Thyroid gland (tissue), 4 donors: ENCODE measurements around the gene KIAA1614. TPM values are rescaled to one million over a fixed set of nuclear protein-coding genes. Genes with fewer than 3 reads are reported as not detected.

Experiments used
- DNase-seq, 2 donors: peaks; one replicate each; pipeline ENCODE4 v3.0.0-alpha.2; 2019
- H3K27ac ChIP-seq, 3 donors: fragments of 200-600 bp; sonication (generic); 1 replicate in 2 of 3; 2 replicates in 1 of 3; pipeline ENCODE4 v1.5.1; 2016 to 2019; ENCODE audit warnings: mild to moderate bottlenecking in 1 of 3, moderate library complexity in 1 of 3
- H3K27me3 ChIP-seq: fragments of 200-600 bp; sonication (generic); one replicate; pipeline ENCODE4 v1.5.1; 2019
- H3K36me3 ChIP-seq, 2 donors: fragments of 200-600 bp; sonication (generic); one replicate each; pipeline ENCODE4 v1.5.1; 2016 to 2019
- H3K4me1 ChIP-seq, 2 donors: fragments of 200-600 bp; sonication (generic); one replicate each; pipeline ENCODE4 v1.5.1; 2017 to 2019
- H3K4me3 ChIP-seq, 3 donors: fragments of 200-600 bp; sonication (generic); replicated peaks in 1 of 3; 1 replicate in 2 of 3; 2 replicates in 1 of 3; pipeline ENCODE4 v1.5.1; 2016; ENCODE audit warnings: mild to moderate bottlenecking in 1 of 3
- H3K9me3 ChIP-seq: fragments of 200-600 bp; sonication (generic); one replicate; pipeline ENCODE4 v1.5.1; 2017
- POLR2A ChIP-seq, 2 donors: fragments of 450-650 bp; IDR thresholded peaks; one replicate each; pipeline ENCODE4 v1.6.1; 2017; ENCODE audit warnings: antibody characterized with exemption in 2 of 2, mild to moderate bottlenecking in 2 of 2, moderate library complexity in 1 of 2
- WGBS, 2 donors: methylation state at CpG; one replicate each; pipeline ENCODE4 v1.1.5; 2017; 5-methylcytosine and 5-hydroxymethylcytosine counted together
- intact Hi-C: fragments of 100-400 bp; cut with DNase I; formaldehyde crosslinking; loops from one replicate; pipeline ENCODE4 v1.15.1; 2023
- total RNA-seq, 4 donors: library from RNA; depleted of rRNA; stranded (reverse); fragments of >200 nt; gene quantifications; one replicate each; pipeline ENCODE4 v1.2.3, GENCODE V29; 2016
- TF ChIP-seq, protein P1 (sequence below), 6 experiments: fragments of 200-600 bp in 3 of 6; fragments of 450-650 bp in 3 of 6; sonication (generic) in 3 of 6; IDR thresholded peaks; one replicate each; pipeline ENCODE4 v1.5.1; 2016 to 2019; ENCODE audit warnings: antibody characterized with exemption in 6 of 6, mild to moderate bottlenecking in 2 of 6, inconsistent platforms in 1 of 6, moderate library complexity in 1 of 6

Gene KIAA1614
- total RNA-seq, 4 donors from 2014 or later, result 8.7 to 16.7 (median 12.5) TPM

DNA sequence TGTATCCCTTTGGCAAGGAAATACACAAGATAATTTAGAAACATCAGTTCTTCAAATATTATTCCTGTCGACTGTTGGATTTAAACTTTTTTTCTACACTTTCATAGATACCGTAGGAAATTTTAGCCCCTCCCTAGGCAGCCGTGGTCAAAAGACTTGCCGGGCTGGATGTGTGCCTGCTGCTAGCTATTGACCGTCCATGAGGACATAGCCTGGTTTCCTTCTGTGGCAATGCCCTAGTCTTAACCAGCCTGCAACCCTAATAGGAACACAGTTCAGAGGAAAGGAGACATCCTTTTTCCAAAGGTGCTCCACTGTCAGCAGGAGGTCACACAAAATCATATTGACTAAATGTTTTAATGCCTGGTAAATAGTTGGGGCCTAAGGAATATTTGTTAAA, 20.4 kb upstream of the KIAA1614 start:
- intact Hi-C loops, result no loop called here

DNA sequence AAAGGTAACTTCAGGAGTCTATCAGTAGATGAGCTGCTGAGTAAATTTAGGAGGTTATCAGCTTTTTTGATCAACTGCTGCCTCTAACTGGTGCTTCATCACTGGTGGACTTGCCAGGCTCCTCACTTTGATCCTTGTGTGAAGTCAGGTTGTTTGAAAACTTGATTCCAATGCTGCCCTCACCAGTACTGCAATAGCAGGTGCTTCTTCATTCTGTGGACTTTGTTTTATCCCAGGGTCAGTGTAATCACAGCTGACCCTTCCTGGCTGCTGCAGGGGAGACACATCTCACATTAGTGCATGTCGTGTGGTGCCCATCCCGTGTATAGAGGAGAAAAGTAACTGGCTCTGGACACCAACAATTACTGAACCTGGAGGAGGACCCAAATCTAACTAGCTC, 20.0 kb upstream of the KIAA1614 start:
- Histone ChIP-seq H3K4me3 (no peak overlapping the region), H3K27ac (no peak overlapping the region), H3K36me3 (no peaks in the 10 kb centered on the region), H3K9me3 (no peaks in the 10 kb centered on the region), H3K27me3 (no peaks in the 10 kb centered on the region), H3K4me1 (no peaks in the 10 kb centered on the region)
- intact Hi-C loops, result no loop called here
- WGBS, 2 donors, result 98 to 100% methylated on average over 2 of the region's 2 CpGs
- no peak for DNase-seq
- TF ChIP-seq, protein P1, sequence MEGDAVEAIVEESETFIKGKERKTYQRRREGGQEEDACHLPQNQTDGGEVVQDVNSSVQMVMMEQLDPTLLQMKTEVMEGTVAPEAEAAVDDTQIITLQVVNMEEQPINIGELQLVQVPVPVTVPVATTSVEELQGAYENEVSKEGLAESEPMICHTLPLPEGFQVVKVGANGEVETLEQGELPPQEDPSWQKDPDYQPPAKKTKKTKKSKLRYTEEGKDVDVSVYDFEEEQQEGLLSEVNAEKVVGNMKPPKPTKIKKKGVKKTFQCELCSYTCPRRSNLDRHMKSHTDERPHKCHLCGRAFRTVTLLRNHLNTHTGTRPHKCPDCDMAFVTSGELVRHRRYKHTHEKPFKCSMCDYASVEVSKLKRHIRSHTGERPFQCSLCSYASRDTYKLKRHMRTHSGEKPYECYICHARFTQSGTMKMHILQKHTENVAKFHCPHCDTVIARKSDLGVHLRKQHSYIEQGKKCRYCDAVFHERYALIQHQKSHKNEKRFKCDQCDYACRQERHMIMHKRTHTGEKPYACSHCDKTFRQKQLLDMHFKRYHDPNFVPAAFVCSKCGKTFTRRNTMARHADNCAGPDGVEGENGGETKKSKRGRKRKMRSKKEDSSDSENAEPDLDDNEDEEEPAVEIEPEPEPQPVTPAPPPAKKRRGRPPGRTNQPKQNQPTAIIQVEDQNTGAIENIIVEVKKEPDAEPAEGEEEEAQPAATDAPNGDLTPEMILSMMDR (IDR thresholded peaks at IDR 0.05), result no peak
- TF ChIP-seq POLR2A (IDR thresholded peaks at IDR 0.05), result no peak

More for the DNA sequence above, 20.4 kb upstream of the KIAA1614 start:
- H3K4me3 ChIP-seq, result no peak overlapping the region
- H3K4me1 ChIP-seq, result no peaks in the 10 kb centered on the region
- no peak for DNase-seq
- no peaks in the 10 kb centered on the region for H3K36me3 ChIP-seq
- no peak for TF ChIP-seq POLR2A (IDR thresholded peaks at IDR 0.05)
- TF ChIP-seq, protein P1 (IDR thresholded peaks at IDR 0.05), result no peak
- H3K9me3 ChIP-seq, result no peaks in the 10 kb centered on the region
- H3K27ac ChIP-seq, result no peak overlapping the region
- H3K27me3 ChIP-seq, result no peaks in the 10 kb centered on the region
- WGBS, 2 donors, result 85 to 94% methylated on average over 5 of the region's 5 CpGs

DNA sequence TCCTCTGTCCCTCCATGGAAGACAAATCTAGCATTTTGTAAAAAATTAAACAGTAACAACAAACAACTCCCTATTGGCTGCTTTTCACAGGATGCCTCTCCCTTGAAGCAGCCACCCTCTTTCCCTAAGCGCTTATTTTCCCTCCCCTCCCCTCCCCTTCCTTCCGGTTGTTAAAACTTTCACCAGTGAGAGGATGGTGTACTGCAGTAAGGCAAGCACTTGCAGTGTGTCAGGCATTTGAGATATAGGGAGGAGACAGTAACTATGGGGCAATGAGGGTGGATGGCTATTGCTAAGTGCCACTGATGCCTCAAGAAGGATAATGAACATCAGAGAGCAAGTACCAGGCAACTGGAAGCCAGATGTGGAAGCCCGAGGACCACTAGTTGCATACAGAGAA, 19.1 kb upstream of the KIAA1614 start:
- DNase-seq, result no peak
- Histone ChIP-seq H3K36me3 (no peaks in the 10 kb centered on the region), H3K9me3 (no peaks in the 10 kb centered on the region), H3K4me1 (no peaks in the 10 kb centered on the region), H3K4me3 (no peak overlapping the region), H3K27ac (no peak overlapping the region), H3K27me3 (no peaks in the 10 kb centered on the region)
- WGBS, 2 donors, result 71 to 78% methylated on average over 3 of the region's 3 CpGs
- TF ChIP-seq, protein P1 (IDR thresholded peaks at IDR 0.05), result no peak
- TF ChIP-seq POLR2A (IDR thresholded peaks at IDR 0.05), result no peak
- intact Hi-C loops, result no loop called here

DNA sequence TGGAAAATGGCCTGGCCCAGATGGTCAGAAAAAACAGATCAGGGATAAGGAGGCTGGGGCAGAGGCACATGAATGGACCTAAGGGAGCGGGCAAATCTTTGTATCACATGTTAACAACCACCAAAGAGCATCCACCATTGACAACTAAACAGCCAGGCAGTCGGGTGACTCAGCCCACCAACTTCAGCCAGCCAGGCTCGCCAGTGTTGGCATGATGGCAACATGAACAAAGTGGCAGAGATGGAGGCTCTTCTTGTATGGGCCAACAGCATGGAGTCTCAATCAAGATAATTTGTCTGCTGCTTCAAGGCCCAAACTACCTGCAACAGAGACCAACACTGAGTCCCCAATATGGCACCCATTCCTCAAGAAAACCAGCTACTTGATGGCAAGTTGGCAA, 16.5 kb upstream of the KIAA1614 start:
- H3K27ac ChIP-seq, result no peak overlapping the region
- TF ChIP-seq, protein P1 (IDR thresholded peaks at IDR 0.05), result no peak
- no peak for TF ChIP-seq POLR2A (IDR thresholded peaks at IDR 0.05)
- DNase-seq, result no peak
- H3K27me3 ChIP-seq, result no peaks in the 10 kb centered on the region
- H3K9me3 ChIP-seq, result no peaks in the 10 kb centered on the region
- H3K36me3 ChIP-seq, result no peaks in the 10 kb centered on the region
- no peaks in the 10 kb centered on the region for H3K4me1 ChIP-seq
- 95 to 97% methylated on average over 2 to 3 of the region's 3 CpGs for WGBS, 2 donors
- intact Hi-C loops, result no loop called here
- no peak overlapping the region for H3K4me3 ChIP-seq

DNA sequence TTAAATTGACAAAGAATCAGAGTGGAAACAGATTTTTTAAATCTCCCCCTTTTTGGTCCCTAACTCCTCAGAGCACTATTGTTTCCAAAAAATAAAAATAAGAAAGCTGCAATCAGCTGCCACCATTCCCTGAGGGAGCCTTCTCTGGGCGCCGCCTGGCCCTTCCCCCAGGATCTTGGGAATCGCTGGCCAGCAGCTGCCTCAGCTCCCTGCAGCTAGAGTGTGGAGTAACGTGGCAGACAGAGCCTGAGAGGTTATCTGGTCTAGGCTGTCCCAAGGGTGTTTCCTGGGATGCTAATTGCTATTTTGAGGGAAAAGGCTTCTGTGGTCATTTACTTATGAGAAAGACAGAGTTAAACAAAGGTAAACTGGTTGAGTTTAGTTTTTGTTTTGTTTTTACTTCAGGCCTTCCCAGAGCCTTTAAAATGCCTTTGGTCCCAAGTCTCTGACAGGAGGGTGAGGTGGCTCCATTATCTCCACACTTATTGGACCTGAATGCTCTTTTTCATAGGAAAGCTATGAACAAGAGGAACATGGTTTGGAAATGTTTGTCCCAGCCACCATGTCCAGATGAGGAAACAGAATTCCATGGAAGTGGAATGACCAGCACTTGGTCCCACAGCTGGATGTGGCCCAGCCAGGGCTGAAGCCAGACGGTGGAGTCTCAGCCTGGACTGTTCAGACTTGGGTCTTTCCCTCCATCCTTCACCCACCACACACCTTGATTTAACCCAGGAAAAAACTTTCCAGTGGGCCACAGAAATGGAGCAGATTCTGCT, 14.1 kb upstream of the KIAA1614 start:
- intact Hi-C loops, result no loop called here
- TF ChIP-seq, protein P1 (IDR thresholded peaks at IDR 0.05), result no peak
- no peak for TF ChIP-seq POLR2A (IDR thresholded peaks at IDR 0.05)
- DNase-seq, result no peak
- Histone ChIP-seq H3K4me3 (no peak overlapping the region), H3K27ac (no peak overlapping the region), H3K9me3 (no peaks in the 10 kb centered on the region), H3K4me1 (no peaks in the 10 kb centered on the region), H3K36me3 (no peaks in the 10 kb centered on the region), H3K27me3 (no peaks in the 10 kb centered on the region)
- 54 to 71% methylated on average over 5 of the region's 5 CpGs for WGBS, 2 donors
